Measurements from ENCODE around the gene LPCAT3.

LPCAT3 gene

DNA sequence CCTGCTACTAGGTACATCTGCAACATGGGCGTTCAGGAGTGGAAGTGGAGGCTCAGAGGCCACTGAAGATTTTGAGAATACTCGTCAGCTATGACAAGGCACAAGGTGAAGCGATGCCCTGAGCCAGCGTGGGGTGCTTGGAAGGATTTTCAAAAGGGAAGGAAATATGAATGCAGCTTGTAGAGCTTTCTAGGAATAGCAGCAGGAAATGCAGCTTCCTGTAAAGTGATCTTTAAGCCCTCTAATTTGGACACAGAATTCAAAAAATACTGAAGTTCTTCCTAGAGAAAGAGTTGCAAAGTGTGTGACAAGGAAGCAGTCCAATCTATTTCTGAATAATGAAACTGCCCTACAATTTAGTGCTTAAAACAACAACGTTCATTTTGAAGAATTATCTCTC lies 29.0 kb upstream of the LPCAT3 start:
- Histone ChIP-seq H3K4me2 (ENCODE audit: low read length) (no peak overlapping the region), H3K4me1 (no peaks in the 10 kb centered on the region), H3K9ac (no peak overlapping the region), H2AFZ (no peak overlapping the region), H3K9me3 (ENCODE audit: control insufficient read depth, low read length) (no peaks in the 10 kb centered on the region), H3K27ac (no peak overlapping the region), H3K27me3 (ENCODE audit: control insufficient read depth, insufficient read depth, low read length) (no peaks in the 10 kb centered on the region), H3K4me3 (ENCODE audit: low read depth, low read length) (no peak overlapping the region), H3K36me3 (ENCODE audit: control insufficient read depth, insufficient read depth, low read length) (no peaks in the 10 kb centered on the region), H3K79me2 (no peaks in the 10 kb centered on the region)
- TF ChIP-seq, protein P1, sequence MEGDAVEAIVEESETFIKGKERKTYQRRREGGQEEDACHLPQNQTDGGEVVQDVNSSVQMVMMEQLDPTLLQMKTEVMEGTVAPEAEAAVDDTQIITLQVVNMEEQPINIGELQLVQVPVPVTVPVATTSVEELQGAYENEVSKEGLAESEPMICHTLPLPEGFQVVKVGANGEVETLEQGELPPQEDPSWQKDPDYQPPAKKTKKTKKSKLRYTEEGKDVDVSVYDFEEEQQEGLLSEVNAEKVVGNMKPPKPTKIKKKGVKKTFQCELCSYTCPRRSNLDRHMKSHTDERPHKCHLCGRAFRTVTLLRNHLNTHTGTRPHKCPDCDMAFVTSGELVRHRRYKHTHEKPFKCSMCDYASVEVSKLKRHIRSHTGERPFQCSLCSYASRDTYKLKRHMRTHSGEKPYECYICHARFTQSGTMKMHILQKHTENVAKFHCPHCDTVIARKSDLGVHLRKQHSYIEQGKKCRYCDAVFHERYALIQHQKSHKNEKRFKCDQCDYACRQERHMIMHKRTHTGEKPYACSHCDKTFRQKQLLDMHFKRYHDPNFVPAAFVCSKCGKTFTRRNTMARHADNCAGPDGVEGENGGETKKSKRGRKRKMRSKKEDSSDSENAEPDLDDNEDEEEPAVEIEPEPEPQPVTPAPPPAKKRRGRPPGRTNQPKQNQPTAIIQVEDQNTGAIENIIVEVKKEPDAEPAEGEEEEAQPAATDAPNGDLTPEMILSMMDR (IDR thresholded peaks at IDR 0.05), result no peak

DNA sequence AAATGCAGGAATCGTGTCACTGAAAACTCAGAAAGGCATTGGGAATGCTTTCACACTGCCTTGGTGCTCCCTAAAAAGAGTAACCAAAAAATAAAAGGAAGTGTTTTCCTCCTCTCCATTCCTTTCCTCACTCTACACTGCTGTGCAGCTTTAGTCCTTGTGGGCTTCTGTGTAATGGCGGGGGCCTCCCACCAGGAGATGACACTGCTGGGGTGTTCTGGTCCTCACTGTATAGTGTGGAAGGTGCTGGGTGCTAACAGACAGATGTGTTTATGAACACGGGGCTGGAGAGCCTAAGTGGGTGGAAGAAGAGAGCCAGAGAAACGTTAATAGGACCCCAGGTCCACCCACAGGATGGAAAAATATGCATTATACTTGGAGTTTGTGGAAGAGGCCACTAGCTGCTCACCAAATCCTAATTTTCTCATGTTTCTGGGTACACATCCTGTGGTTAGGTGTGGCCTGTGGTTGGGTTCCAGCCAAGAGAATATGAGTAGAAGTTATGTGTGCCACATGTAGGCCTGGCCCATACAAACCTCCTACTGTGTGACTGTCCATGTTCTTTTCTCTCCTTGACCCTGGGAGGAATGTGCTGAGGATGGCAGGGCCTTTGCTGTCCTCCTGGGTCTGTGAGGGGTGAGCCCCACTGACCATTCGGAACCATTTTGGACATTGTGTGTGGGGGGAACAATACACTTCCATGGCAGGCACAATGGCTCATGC lies 28.3 kb upstream of the LPCAT3 start:
- Histone ChIP-seq H3K27ac (no peak overlapping the region), H2AFZ (no peak overlapping the region), H3K27me3 (ENCODE audit: control insufficient read depth, insufficient read depth, low read length) (no peaks in the 10 kb centered on the region), H3K4me1 (no peaks in the 10 kb centered on the region), H3K4me2 (ENCODE audit: low read length) (no peak overlapping the region), H3K9ac (no peak overlapping the region), H3K79me2 (no peaks in the 10 kb centered on the region), H3K9me3 (ENCODE audit: control insufficient read depth, low read length) (no peaks in the 10 kb centered on the region), H3K4me3 (ENCODE audit: low read depth, low read length) (no peak overlapping the region), H3K36me3 (ENCODE audit: control insufficient read depth, insufficient read depth, low read length) (no peaks in the 10 kb centered on the region)
- TF ChIP-seq, protein P1 (IDR thresholded peaks at IDR 0.05), result no peak

DNA sequence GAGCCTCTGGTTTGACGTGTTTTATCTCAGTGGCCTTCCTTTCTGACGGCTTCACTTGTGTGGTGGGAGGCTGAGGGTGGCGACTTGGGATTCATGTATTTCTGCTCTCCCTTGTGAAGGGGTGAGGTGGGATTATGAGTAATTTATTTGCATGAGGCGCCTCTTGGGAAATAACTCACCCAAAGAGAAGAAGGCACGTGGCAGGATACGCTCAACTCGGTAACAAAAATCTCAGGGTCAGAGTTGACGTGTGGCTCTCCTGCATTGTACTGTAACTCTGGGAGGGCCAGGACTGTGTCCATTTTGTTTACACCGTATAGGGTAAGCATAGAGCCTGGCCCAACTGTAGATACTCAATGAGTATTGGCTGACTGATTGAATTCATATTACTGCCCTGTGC lies 27.6 kb upstream of the LPCAT3 start:
- TF ChIP-seq, protein P1 (IDR thresholded peaks at IDR 0.05), result no peak
- no peak overlapping the region for H2AFZ ChIP-seq
- no peak overlapping the region for H3K4me3 ChIP-seq (ENCODE audit: low read depth, low read length)
- no peaks in the 10 kb centered on the region for H3K36me3 ChIP-seq (ENCODE audit: control insufficient read depth, insufficient read depth, low read length)
- H3K4me1 ChIP-seq, result no peaks in the 10 kb centered on the region
- H3K4me2 ChIP-seq (ENCODE audit: low read length), result no peak overlapping the region
- H3K27me3 ChIP-seq (ENCODE audit: control insufficient read depth, insufficient read depth, low read length), result no peaks in the 10 kb centered on the region
- no peak overlapping the region for H3K27ac ChIP-seq
- no peak overlapping the region for H3K9ac ChIP-seq
- H3K79me2 ChIP-seq, result no peaks in the 10 kb centered on the region
- no peaks in the 10 kb centered on the region for H3K9me3 ChIP-seq (ENCODE audit: control insufficient read depth, low read length)

DNA sequence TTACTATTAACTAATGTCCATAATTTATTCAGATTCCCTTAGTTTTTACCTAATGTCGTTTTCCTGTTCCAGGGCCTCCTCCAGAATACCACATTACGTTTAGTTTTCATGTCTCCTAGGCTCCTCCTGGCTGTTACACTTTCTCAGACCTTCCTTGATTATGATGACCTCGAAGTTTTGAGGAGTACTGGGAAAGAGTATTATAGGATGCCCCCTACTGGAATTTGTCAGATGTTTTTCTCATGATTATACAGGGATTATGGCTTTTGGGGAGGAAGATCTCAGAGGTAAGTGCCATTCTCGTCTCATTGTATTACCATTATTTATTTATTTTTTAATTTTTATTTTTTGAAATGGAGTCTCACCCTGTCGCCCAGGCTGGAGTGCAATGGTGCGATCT lies 24.6 kb upstream of the LPCAT3 start:
- H3K79me2 ChIP-seq, result no peaks in the 10 kb centered on the region
- H3K4me2 ChIP-seq (ENCODE audit: low read length), result no peak overlapping the region
- no peaks in the 10 kb centered on the region for H3K4me1 ChIP-seq
- no peaks in the 10 kb centered on the region for H3K36me3 ChIP-seq (ENCODE audit: control insufficient read depth, insufficient read depth, low read length)
- peak overlapping the region; percentile 30 for H2AFZ ChIP-seq
- TF ChIP-seq, protein P1 (IDR thresholded peaks at IDR 0.05), result peak; percentile 48
- no peaks in the 10 kb centered on the region for H3K9me3 ChIP-seq (ENCODE audit: control insufficient read depth, low read length)
- H3K9ac ChIP-seq, result no peak overlapping the region
- no peaks in the 10 kb centered on the region for H3K27me3 ChIP-seq (ENCODE audit: control insufficient read depth, insufficient read depth, low read length)
- no peak overlapping the region for H3K4me3 ChIP-seq (ENCODE audit: low read depth, low read length)
- no peak overlapping the region for H3K27ac ChIP-seq

DNA sequence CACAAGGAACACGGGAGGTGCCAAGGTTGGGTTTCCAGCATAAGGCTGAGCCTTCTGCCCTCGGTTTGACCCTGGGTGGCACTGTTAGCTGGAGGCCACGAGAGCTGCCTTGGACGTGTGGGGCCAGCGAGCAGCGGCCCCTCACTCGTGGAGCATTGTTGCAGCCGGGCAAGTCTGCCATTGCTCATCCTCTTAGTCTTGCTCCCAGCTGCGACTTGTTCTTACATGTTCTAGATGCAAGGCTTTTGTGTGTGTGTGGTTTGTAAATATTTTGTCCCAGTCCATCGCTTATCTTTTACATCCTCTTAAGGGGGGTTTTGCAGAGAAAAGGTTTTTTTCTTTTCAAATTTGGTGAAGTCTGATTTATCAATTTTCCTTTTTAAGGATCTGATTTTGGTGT lies 21.1 kb upstream of the LPCAT3 start:
- Histone ChIP-seq H3K4me3 (ENCODE audit: low read depth, low read length) (no peak overlapping the region), H3K36me3 (ENCODE audit: control insufficient read depth, insufficient read depth, low read length) (no peaks in the 10 kb centered on the region), H2AFZ (no peak overlapping the region), H3K4me2 (ENCODE audit: low read length) (no peak overlapping the region), H3K27ac (no peak overlapping the region), H3K27me3 (ENCODE audit: control insufficient read depth, insufficient read depth, low read length) (no peaks in the 10 kb centered on the region), H3K9me3 (ENCODE audit: control insufficient read depth, low read length) (no peaks in the 10 kb centered on the region), H3K9ac (no peak overlapping the region), H3K79me2 (no peaks in the 10 kb centered on the region), H3K4me1 (no peaks in the 10 kb centered on the region)
- TF ChIP-seq, protein P1 (IDR thresholded peaks at IDR 0.05), result no peak
